GM20000 (cell line): ENCODE results near the gene MYO5B.

Experiments used
- DNase-seq: peaks from one replicate; pipeline ENCODE4 v3.0.0; 2012; ENCODE audit warnings: low spot score
- CTCF ChIP-seq: IDR thresholded peaks from 2 replicates; pipeline ENCODE4 v1.5.1; 2012; ENCODE audit warnings: mild to moderate bottlenecking, control low read depth; ENCODE audit errors: extremely low read depth, missing control alignments

MYO5B gene

GRCh38 chr18:49915352-49915751 is 279.6 kb downstream of the MYO5B start:
- DNase-seq, result no peak
- TF ChIP-seq CTCF, result no peak

GRCh38 chr18:49913221-49913620 is 281.7 kb downstream of the MYO5B start:
- no peak for DNase-seq
- TF ChIP-seq CTCF, result no peak

- TF ChIP-seq CTCF, result no peak
- no peak for DNase-seq
Measured at GRCh38 chr18:49911427-49911826, 283.5 kb downstream of the MYO5B start.

- DNase-seq, result no peak
- TF ChIP-seq CTCF, result no peak
Measured at GRCh38 chr18:49910986-49911385, 284.0 kb downstream of the MYO5B start.

- DNase-seq, result no peak
- no peak for TF ChIP-seq CTCF
Measured at GRCh38 chr18:49910019-49910418, 284.9 kb downstream of the MYO5B start.

GRCh38 chr18:49907346-49907929 is 287.5 kb downstream of the MYO5B start:
- TF ChIP-seq CTCF, result no peak
- DNase-seq, result no peak

- no peak for TF ChIP-seq CTCF
- no peak for DNase-seq
Measured at GRCh38 chr18:49905771-49906170, 289.2 kb downstream of the MYO5B start.
